ENCODE measurements around the gene P3H1. TPM values are rescaled to one million over a fixed set of nuclear protein-coding genes. Genes with fewer than 3 reads are reported as not detected.
"Not testable (repeated sequence)": the region's sequence is repeated elsewhere in the genome, so short reads cannot be mapped to it uniquely, and the experiment has no call there.

Gene P3H1, protein sequence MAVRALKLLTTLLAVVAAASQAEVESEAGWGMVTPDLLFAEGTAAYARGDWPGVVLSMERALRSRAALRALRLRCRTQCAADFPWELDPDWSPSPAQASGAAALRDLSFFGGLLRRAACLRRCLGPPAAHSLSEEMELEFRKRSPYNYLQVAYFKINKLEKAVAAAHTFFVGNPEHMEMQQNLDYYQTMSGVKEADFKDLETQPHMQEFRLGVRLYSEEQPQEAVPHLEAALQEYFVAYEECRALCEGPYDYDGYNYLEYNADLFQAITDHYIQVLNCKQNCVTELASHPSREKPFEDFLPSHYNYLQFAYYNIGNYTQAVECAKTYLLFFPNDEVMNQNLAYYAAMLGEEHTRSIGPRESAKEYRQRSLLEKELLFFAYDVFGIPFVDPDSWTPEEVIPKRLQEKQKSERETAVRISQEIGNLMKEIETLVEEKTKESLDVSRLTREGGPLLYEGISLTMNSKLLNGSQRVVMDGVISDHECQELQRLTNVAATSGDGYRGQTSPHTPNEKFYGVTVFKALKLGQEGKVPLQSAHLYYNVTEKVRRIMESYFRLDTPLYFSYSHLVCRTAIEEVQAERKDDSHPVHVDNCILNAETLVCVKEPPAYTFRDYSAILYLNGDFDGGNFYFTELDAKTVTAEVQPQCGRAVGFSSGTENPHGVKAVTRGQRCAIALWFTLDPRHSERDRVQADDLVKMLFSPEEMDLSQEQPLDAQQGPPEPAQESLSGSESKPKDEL
- total RNA-seq, result 41.9 TPM

GRCh38 chr1:42766741-42767509 lies at the start of gene P3H1, which contains the start of gene C1orf50:
Gene P3H1, minus strand, starts transcription at chr1:42767028. Its CDS starts 57 bp downstream, at chr1:42766971.
Gene C1orf50, plus strand, starts transcription at chr1:42767249. Its CDS starts 63 bp downstream, at chr1:42767312.
- DNase-seq (ENCODE audit: low spot score), result peak; percentile 100

- no peak for DNase-seq (ENCODE audit: low spot score)
These were observed 49.2 kb upstream of the P3H1 start for GRCh38 chr1:42815941-42816584.

- DNase-seq (ENCODE audit: low spot score), result not testable (repeated sequence)
These were observed 48.0 kb upstream of the P3H1 start for GRCh38 chr1:42814815-42815214.

DNA sequence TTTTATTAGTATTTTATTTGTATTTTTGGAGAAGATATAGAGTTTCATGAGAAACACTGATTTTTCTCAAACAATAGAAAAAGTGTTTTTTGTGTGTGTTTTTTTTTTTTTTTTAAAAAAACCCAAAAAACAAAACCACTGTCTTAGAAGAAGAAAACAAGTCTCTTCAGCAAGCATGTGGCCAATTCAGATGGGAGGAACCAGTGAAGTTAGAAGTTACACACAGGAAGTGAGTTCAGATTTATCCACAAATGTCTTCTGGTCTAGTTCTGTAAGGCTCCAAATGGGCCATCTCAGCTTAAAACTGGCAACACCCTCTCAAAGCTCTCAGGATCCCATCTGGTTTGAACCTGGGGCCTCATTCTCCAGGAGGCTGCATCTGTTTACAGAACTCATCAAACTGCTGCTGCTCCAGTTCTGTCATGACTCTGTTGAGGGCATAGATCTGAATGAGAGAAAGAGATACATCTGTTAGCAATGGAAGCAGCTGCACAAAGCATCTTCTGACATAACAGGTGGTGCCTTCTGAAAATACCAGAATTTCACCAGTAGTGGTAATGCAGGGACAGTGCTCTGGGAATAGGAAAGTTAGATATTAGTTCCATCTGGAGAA lies 40.3 kb upstream of the P3H1 start:
- no peak for DNase-seq (ENCODE audit: low spot score)

- no peak for DNase-seq (ENCODE audit: low spot score)
These were observed 39.8 kb upstream of the P3H1 start for GRCh38 chr1:42806593-42806992.

GRCh38 chr1:42806171-42806570 lies 39.3 kb upstream of the P3H1 start:
- no peak for DNase-seq (ENCODE audit: low spot score)

DNA sequence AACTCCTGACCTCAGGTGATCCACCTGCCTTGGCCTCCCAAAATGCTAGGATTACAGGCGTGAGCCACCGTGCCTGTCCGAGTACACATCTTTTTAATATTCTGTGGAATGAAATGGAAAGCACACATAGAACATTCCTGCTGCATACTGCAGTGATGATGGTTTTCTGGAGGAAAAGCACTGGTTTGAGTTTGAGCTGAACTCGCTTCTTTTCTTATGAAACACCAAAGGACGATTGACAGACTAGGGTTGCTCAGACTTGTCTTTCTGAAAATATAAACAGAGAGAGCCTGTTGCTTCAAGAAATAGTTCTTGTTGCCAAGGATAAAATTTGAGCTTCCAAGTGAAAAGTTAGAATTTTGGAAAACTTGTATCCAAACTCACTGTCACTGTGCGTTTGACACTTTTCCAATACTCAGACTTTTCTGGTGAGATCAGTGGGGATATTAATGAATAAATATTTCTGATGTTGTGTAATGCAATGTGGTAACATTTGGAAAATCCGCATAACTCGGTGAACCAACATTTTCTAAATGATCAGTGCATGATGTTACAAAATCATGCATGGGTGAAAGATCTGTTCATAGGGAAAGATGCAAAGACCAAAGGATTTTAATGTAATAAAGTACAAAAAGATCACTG lies 35.1 kb upstream of the P3H1 start:
- DNase-seq (ENCODE audit: low spot score), result no peak

GRCh38 chr1:42797979-42798378 lies 31.2 kb upstream of the P3H1 start:
- no peak for DNase-seq (ENCODE audit: low spot score)

DNA sequence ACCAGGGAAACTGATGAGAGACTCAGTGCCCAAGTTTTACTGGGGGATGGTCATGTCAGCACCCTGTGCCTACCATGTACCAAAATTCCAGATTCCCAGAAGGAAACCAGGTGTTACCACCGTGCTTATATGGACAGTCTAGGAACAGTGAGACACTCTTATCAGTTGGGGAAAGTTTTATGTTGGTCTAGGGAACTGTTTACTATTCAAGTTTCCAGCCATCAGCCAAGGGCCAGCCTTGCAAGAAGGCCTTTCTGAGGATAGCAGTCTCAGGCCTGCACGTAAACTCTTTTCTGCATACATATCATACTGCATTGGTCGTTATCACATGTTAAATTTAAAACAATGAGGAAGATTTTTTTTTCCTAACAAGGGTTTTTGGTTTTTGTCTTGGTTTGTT lies 30.6 kb upstream of the P3H1 start:
- DNase-seq (ENCODE audit: low spot score), result no peak

DNA sequence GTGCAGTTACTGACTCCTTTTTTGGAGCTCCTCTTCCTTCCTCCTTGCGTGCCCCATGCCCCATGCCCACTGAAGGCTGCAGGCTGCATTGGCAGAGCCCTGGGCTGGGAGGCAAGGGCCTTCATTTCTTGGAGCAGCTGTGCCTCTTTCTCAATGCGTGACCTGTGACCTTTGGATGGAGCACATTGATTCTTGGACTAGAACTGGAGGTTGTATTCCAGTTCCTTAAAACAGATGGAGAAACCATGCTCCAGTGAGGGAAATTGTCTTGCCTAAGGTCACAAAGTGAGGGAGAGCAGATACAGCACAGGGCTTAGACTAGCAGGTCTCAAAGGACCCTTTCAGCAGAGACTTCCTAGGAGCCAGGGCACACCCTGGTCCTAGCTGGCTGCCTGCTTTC lies 27.0 kb upstream of the P3H1 start:
- no peak for DNase-seq (ENCODE audit: low spot score)

DNA sequence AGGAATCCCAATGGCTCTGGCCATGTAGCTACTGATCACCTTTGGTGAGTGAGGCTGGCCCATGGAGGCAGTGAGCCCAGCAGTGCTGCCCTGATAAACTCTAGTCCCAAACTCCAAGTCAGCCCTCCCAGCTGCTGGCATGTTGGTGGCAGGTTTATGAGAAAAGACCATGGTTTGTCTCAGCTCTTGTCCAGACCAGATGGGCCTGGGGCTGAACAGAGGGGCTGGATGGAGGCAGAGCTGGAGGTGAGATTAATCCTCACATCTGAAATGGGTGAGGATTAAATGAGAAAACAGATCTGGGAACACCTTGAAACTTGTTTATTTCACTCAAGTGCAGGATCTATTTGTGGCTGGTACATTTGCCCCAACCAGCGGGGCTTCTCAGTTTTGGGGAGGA lies 21.2 kb upstream of the P3H1 start:
- DNase-seq (ENCODE audit: low spot score), result no peak

DNA sequence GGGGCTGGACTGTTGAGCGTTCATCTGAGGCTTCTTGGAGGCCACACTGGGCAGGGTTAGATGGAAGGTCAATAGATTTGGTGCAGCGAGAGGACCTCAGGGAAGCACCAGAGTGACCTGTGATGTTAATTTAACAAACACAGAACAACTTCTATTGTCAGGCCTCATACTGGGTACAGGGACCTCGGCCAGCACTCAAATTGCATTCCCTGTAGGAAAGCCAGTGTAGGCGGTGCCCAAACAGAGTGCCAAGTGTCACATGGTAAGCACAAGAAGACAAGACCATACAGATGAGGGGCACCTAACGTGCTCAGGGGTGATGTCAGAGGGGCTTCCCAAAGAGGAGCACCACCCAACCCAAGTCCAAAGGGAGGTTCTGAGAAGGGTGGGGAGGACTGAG lies 19.3 kb upstream of the P3H1 start:
- DNase-seq (ENCODE audit: low spot score), result no peak

GRCh38 chr1:42784946-42785693 lies 18.3 kb upstream of the P3H1 start, which contains the start of gene TMEM269:
Gene TMEM269, plus strand, starts transcription at chr1:42784991. Its CDS starts 4,903 bp downstream, at chr1:42789894.
- DNase-seq (ENCODE audit: low spot score), result no peak

- DNase-seq (ENCODE audit: low spot score), result no peak
These were observed 17.7 kb upstream of the P3H1 start for GRCh38 chr1:42784547-42784945.

DNA sequence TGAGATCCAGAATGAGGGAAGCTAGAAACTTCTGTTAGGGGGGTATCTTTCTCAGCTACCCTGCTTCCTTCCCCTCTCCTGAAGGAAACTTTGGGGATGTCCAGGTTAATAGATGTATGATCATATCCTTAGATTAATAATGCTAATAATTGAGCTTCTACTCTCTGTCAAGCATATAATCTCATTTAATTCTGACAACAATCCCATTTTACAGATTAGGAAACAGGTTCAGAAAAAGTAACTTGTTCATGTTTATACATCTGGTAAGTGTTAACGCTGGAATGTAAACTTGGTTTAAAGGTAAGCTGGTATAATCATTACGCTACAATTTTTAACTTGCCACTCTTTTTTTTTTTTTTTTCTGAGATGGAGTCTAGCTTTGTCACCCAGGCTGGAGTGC lies 16.3 kb upstream of the P3H1 start:
- no peak for DNase-seq (ENCODE audit: low spot score)

GRCh38 chr1:42780176-42780575 lies 13.3 kb upstream of the P3H1 start:
- no peak for DNase-seq (ENCODE audit: low spot score)

DNA sequence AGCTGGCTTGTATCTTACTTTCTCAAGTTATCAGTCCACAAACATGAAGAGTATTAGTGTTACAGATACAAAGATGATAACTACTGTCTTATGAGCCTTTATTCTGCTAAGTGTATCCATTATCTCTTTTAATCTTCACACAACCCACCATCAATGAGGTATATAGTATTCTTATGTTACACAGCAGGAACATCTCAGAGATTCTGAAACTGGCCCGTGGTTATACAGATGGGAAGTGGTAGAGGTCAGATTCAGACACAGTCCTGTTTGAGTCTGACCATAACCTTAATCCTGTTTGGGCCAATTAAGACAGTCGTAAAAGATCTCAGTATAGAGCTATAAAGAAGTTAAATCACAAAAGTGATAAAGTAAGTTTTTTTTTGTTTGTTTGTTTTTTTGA lies 12.9 kb upstream of the P3H1 start:
- no peak for DNase-seq (ENCODE audit: low spot score)

DNA sequence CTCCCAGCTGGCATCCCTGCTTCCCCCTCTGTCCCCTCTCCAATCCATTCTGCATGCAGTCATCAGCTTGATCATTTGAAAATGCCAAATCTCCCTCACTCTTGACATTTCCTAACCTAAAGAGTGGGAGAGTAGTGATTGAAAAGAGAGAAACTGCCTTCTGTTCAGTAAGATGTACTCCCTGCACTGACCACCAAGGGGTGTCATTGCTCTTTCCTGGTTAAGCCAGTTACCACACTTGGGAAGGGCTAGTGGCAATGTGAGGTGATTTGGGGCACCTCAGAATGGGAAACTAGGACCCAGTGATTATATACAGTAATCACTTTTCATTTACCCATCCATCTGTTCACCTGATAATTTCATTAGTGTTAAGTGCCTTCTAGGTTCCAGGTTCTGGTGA lies 11.0 kb upstream of the P3H1 start:
- no peak for DNase-seq (ENCODE audit: low spot score)

- DNase-seq (ENCODE audit: low spot score), result no peak
These were observed 9.7 kb upstream of the P3H1 start for GRCh38 chr1:42776502-42776901.

DNA sequence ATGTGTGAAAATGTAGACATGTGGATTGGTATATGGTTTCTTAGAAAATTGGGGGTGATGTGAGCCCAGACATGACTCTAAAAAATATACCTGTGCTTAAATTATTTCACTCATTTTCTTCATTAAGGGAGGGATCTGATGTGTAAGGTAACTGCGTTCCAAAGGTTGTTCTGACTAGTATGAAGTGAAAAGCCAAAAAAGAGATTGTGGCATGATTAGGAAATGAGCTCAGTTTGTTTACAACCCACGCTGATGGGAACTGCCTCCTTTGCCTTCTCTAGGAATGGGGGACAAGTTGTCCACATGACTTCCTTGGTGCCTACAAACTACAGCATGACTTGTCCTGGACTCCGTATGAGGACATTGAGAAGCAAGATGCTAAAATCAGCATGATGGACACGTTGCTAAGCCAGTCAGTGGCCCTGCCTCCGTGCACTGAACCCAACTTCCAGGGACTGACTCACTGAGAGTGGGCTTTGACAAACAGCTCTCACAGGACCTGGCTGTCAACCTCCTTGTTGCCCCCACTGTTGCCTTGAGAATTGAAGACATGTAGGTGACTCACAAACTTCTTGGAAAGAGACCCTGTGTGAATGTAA lies 8.2 kb upstream of the P3H1 start:
- DNase-seq (ENCODE audit: low spot score), result no peak

Measured in mucosa of gallbladder (tissue), 1 donor.